ENCODE data around the gene PPP1R27.

Gene PPP1R27

GRCh38 chr17:81860756-81861568, 26.1 kb upstream of the PPP1R27 start:
- DNase-seq = peak; percentile 100

- no peak for DNase-seq
These were observed 25.3 kb upstream of the PPP1R27 start, which contains the start of gene P4HB for GRCh38 chr17:81859906-81860755. Gene P4HB (minus strand): TSS chr17:81860535. CDS start chr17:81860471, 64 bp downstream.

- no peak for DNase-seq
These were observed 24.4 kb upstream of the PPP1R27 start for GRCh38 chr17:81858967-81859905.

GRCh38 chr17:81858170-81858966, 23.5 kb upstream of the PPP1R27 start:
- no peak for DNase-seq

- no peak for DNase-seq
These were observed 20.3 kb upstream of the PPP1R27 start for GRCh38 chr17:81854974-81855774.

GRCh38 chr17:81852237-81852636, 17.4 kb upstream of the PPP1R27 start:
- no peak for DNase-seq

GRCh38 chr17:81851423-81851822, 16.6 kb upstream of the PPP1R27 start:
- DNase-seq = no peak

- DNase-seq = no peak
These were observed 14.6 kb upstream of the PPP1R27 start for GRCh38 chr17:81849457-81849856.

GRCh38 chr17:81846743-81847689, 12.2 kb upstream of the PPP1R27 start:
- DNase-seq = no peak

- no peak for DNase-seq
These were observed 11.3 kb upstream of the PPP1R27 start for GRCh38 chr17:81845881-81846742.

GRCh38 chr17:81845361-81845760, 10.5 kb upstream of the PPP1R27 start:
- DNase-seq = no peak

- DNase-seq = no peak
These were observed 10.0 kb upstream of the PPP1R27 start for GRCh38 chr17:81844887-81845286.

- no peak for DNase-seq
These were observed 9.5 kb upstream of the PPP1R27 start for GRCh38 chr17:81844327-81844851.

GRCh38 chr17:81843713-81844326, 9.0 kb upstream of the PPP1R27 start:
- no peak for DNase-seq

GRCh38 chr17:81842725-81843504, 8.1 kb upstream of the PPP1R27 start:
- no peak for DNase-seq

GRCh38 chr17:81842378-81842724, 7.5 kb upstream of the PPP1R27 start:
- DNase-seq = no peak

- no peak for DNase-seq
These were observed 7.0 kb upstream of the PPP1R27 start for GRCh38 chr17:81841866-81842265.

All from amniotic stem cell (primary cell).